ENCODE results near the gene ORAI1. TPM values are rescaled to one million over a fixed set of nuclear protein-coding genes. Genes with fewer than 3 reads are reported as not detected.
A peak's percentile ranks its signal among the peaks of the same experiment; 100 is the strongest.
"Not testable (repeated sequence)": the region's sequence is repeated elsewhere in the genome, so short reads cannot be mapped to it uniquely, and the experiment has no call there.

ORAI1 gene
- total RNA-seq, 1 experiment from 2014 or later = 15.5 TPM

DNA sequence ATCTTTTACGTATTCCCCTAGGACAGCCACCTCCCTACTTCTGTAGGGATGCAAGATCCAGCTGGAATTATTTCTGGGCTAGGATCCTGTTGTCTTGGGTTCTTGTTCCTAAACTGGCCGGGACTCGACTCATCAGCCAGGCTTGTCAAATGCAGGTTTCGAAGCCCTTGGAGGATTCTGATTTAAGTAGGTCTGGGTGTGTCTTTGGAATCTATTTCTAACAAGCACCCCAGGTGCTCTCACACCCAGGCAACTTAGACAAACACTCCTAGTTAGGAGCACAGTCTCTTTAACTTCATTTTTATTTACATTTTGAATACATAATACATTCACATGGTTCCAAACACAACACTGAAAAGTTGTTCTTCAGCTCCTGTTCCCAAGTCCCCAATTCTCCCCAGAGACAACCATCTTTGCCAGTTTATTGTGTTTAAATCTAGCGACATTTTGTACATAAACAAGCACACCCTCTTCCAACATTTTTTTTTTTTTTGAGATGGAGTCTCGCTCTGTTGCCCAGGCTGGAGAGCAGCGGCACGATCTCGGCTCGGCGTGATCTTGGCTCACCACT is 22.2 kb downstream of the ORAI1 start:
- DNase-seq (ENCODE audit: low read depth) = no peak

DNA sequence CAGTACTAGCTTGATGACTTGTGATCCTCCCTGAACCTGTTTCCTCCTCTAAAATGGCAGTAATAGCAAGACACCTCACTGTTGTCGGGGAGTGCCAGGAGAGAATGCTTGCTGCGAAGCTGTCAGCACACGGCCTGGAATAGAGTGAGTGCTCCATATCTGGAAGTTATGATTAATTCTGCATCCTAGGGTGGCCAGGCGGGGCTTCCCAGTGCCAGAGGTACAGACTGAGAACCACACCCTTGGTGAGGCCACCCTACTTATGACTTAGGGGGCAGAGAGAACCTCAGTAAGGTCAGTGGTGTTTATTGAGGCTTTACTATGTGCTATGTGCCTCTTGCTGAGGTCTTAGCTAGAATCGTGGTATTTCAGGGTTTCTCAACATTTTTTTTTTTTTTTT is 23.0 kb downstream of the ORAI1 start:
- DNase-seq (ENCODE audit: low read depth) = no peak

DNA sequence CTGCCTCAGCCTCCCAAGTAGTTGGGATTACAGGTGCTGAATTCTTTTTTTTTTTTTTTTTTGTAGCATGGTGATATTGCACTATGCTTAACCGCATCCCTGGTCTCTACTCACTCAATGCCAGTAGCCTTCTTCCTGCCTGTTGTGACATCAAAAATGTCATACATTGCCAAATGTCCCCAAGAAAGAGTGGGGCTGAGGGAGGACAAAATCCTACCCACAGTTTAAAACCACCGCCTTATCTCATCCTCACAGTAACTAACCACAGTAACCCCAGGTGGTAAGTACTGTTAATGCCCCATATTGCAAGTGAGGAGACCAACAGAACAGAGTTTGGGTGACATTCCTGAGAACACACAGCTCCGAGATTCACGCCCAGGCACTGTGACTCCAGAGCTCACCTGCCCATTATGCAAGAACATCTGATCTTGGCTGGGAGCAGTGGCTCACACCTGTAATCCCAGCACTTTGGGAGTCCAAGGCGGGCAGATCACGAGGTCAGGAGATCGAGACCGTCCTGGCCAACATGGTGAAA is 23.6 kb downstream of the ORAI1 start:
- DNase-seq (ENCODE audit: low read depth) = no peak

DNA sequence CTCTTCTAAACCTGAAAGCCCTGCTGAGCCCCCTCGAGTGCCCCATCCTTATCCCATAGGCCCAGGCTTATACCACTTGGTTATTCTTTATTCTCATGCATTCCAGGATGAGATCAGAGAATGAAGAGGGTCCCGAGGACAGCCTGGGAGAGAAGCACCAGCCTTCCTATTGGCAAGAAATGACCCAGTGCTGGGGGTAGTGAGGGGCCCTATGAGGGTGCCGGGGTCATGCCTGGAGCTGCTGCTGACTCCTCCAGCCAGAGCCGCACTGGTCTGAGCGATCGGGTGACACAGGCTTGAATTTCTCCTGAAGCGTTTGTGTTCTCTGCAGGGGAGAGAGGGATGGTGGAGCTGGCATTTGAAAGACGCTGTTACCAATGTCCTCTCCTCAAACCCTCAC is 25.0 kb downstream of the ORAI1 start:
- DNase-seq (ENCODE audit: low read depth) = no peak

DNA sequence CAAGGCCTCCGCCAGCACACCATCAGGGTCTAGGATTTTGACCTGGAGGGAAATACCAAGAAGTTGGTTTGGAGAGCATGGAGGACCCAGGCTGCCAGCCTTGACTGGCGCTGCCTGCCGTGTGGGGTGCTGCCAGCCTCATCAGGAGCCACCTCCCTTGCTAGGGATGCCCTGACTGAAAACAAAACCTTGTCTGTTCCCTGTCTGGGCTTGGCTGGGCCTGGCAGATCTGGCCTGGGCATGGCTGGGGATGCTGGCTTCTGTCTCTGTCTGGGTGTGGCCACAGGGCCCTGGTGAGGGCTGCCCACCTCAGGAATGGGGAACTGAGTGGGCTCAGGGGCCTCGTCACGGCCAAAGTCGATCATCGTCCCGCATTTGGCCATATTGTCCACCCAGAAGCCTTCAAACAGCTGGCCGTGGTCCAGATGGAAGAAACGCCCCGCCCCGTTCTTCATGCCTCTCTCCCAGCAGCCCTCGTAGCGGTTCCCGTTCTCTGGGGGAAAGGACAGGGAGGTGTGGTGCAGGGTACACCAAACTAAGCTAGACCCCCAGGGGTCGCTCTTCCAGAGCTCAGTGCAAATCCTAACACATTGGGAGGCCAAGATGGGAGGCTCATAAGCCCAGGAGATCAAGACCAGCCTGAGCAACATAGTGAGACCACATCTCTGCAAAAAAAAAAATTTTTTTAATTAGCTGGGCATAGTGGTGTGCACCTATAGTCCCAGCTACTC is 26.6 kb downstream of the ORAI1 start:
- DNase-seq (ENCODE audit: low read depth) = no peak

DNA sequence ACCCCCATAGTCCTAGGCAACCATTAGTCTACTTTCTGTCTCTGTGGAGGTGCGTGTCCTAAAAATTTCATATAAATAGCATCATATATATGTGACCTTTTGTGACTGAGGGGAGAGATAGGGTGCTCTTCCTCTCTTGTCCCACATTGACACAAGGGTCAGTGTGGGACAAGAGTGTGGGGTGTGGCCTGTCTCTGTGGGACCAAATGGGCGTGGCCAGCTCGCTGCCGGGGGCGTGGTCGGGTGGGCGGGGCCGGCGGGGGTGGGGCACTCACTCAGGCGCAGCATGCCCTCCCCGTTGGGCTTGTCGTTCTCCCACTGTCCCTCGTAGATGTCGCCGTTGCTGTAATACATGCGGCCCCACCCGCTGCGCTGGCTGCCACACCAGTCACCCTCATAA is 27.7 kb downstream of the ORAI1 start:
- no peak for DNase-seq (ENCODE audit: low read depth)

DNA sequence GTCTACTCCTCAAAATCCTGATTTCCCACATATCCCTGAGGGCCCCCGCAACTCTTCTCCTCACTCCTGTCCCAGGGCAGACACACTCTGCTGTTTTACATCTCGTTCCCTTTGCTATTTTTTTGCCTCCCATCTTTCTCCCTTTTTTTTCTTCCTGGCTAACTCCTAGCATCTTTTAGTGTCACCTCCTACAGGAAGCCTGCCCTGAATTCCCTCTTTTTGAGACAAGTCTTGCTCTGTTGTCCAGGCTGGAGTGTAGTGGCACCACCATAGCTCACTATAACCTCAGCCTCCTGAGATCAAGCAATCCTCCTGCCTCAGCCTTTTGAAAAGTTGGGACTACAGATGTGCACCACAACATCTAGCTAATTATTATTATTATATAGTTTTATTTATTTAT is 29.8 kb downstream of the ORAI1 start:
- no peak for DNase-seq (ENCODE audit: low read depth)

DNA sequence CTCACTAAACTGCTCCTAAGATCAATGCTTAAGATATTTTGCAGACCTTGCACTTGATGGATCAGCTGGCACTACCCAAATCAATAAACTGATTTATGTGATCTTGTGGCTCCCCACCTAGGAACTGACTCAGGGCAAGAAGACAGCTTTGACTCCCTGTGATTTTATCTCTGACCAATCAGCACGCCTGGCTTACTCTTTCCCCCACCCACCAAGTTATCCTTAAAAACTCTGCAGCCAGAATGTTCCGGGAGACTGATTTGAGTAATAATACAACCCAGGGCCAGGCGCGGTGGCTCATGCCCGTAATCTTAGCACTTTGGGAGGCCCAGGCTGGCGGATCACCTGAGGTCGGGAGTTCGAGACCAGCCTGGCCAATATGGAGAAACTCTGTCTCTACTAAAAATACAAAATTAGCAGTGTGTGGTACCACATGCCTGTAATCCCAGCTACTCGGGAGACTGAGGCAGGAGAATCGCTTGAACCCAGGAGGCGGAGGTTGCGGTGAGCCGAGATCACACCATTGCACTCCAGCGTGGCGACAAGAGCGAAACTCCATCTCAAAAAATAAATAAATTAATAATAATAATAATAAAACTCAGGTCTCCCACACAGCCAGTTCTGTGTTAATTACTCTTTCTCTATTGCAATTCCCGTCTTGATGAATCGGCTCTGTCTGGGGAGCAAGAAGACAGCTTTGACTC is 31.1 kb downstream of the ORAI1 start:
- DNase-seq (ENCODE audit: low read depth) = no peak

DNA sequence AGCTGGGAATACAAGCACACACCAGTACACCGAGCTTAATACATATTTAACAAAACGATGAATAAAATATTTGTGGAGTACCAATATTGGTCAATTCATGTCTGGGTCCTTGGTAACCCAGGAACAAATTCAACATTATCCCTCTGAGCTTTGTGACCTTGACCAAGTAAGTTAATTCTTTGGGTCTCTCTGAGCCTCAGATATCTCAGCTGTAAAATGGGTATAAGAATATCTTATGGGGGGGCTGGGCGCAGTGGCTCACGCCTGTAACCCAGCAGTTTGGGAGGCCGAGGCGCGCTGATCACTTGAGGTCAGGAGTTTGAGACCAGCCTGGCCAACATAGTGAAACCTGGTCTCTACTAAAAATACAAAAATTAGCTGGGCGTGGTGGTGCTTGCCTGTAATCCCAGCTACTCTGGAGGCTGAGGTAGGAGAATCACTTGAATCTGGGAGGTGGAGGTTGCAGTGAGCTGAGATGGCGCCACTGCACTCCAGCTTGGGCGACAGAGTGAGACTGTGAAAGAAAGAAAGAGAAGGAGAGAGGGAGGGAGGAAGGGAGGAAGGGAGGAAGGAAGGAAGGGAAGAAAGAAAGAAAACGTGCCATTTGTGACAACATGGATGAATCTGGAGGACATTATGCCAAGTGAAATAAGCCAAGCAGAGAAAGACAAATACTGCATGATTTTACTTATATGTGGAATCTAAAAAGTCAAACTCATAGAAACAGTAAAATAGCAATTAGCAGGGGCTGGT is 35.2 kb downstream of the ORAI1 start:
- DNase-seq (ENCODE audit: low read depth) = not testable (repeated sequence)

DNA sequence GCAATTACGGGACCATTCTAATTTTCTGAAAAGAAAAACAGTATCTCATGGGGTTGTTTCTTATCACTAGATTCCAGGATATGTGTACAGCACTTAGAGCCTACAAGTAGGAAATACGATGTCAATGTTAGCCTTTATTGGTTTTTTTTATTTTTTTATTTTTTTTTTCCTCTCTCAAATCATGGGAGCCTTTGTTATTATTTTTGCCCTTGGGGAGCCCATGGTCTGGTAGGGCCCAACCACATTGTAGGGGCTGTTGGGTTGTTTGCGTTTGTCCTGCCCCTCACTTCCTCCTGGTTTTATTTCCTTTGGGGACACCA is 37.2 kb downstream of the ORAI1 start:
- DNase-seq (ENCODE audit: low read depth) = no peak

DNA sequence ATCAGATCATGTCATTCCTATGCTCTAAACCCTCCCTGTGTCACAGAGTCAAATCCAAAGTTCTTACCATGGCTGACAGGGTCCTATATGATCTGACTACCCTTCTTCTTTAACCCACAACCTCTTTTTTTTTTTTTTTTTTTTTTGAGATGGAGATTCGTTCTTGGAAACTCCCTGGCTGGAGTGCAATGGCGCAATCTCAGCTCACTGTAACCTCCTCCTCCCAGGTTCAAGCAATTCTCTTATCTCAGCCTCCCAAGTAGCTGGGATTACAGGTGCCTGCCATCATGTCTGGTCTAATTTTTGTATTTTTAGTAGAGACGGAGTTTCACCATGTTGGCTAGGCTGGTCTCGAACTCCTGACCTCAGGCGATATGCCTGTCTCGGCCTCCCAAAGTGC is 40.5 kb downstream of the ORAI1 start:
- DNase-seq (ENCODE audit: low read depth) = not testable (repeated sequence)

DNA sequence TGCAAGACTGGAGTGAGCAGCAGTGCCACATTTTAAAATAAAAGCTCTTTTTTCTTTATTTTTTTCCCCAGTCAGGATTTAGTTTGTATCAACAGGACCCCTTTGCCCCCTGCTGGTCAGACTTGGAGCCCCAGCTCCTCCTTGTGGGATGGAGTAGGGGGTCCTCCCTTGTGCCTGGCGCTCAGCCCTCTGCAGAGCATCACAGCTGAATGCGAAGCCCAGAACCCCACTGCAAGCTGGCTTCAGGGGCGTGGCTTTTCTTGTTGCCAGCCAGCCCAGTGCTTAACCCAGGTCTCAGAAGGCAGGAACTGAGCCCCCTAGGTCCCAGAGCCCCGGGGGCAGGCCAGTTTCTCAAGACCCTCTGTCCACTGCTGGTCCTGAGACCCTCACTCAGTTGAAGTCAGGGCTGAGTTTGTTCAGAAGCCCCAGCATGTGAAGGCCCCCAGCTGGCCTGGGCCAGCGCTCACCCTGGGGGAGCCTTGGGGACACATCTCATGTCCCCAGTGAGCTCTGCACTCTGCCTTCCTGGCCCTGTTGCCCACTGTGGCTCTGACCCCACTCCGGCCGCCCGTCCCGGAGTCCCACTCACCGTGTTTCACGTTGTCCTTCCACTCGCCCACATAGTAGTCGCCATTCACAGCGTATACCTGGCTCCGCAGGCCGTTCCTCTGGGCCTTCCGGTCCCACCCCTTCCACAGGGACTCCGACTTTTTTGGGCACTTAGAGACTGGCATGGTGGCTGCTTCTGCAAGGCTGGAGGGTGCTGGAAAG is 42.6 kb downstream of the ORAI1 start:
- DNase-seq (ENCODE audit: low read depth) = no peak

DNA sequence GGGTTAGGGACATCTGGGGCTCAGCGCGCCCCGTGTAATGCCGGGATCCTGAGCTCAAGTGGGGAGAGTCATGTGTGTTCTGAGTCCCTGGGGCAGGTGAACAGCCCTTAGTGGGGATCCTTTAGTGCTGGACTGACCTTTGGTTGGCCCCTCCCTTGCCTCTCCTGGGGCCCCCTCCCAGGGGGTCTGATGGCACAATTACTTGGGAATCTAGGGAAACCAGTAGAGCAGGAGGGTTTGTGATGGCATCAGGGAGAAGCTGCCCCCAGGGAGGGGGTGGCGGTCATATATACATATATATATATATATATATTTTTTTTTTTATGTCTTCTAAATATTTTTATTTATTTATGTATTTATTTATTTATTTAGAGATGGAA is 43.2 kb downstream of the ORAI1 start, which contains the start of gene MORN3:
MORN3 (minus strand) TSS at position 134 of the 380 bp plus-strand sequence. CDS start 171 bp downstream, outside the sequence.
- no peak for DNase-seq (ENCODE audit: low read depth)

DNA sequence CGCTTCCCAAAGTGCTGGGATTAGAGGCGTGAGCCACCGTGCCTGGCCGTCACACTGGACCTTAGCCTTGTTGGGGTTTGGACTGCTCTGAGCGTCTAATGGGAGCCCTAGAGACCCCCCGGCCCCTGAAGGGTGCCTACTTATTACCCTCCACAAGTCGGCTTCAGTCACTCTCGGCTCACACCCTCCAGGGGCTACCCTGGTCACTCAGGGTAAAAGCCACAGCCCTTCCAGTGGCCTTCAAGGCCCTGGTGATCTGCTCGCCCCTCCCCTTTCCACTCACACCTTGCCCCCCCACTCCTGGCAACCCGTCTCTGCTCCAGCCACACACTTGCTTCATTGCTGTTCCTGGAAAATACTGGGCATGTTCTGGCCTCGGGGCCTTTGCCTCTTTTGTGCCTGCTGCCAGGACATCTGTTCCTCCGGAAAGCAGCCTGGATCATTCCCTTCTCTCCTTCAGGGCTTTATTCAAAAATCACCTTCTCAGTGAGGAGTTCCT is 46.7 kb downstream of the ORAI1 start:
- DNase-seq (ENCODE audit: low read depth) = no peak

DNA sequence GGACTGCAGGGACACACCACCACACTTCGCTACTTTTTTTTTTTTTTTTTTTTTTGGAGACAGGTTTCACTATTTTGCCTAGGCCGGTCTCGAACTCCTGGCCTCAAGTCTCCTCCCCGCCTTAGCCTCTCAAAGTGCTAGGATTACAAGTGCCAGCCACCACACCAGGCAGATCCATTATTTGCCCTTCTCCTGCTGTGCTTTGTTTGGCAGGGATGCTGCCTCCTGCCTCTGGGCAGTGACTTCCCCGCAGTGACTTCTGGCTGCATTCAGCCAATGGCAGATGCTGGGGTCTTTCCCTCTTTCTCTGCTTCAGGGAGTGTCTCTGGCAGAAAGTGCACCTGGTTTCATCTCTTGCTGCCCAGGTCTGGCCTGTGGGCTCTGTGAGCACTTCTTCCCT is 49.9 kb downstream of the ORAI1 start:
- no peak for DNase-seq (ENCODE audit: low read depth)

DNA sequence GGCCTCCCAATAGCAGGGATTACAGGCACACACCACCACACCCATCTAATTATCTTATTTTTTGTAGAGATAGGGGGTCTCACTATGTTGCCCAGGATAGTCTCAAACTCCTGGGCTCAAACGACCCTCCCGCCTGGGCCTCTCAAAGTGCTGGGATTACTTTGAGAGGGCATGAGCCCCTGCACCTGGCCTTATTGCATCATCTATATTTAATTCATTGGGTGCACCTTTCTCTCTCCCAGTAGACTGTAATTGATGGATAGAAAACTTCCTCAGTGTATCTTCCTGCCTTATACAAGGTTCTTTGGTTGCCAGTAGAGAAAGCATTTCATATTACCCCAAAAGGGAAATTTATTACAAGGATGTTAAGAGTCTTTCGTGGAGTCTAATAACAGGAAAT is 52.0 kb downstream of the ORAI1 start:
- DNase-seq (ENCODE audit: low read depth) = no peak

DNA sequence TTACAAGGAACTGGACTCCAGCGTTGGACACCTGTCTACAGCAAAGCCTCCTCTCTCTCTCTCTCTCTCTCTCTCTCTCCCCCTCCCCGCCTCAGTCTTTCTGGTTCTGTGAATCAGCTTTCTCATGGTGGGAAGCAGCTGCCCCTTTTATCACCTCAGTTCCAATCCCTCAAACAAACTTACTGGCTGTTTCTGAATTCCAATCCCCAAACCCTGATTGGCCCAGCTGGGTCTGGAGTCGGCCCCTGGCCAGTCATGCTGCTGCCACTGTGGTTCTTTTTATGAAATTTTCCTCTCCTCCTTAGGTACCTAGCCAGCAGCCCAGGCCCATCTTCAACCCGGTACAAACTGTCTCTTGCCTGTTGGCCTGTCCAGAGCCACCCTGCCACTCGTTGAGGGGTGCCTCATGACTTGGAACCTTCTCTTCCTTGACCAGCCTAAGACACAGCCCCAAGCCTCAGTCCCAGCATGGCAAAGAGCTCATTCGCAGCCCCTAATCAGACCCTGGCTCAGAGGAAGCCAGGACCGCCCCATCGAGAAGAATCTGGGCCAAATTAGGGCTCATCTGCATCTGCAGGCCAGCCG is 52.5 kb downstream of the ORAI1 start:
- peak; percentile 36 for DNase-seq (ENCODE audit: low read depth)

DNA sequence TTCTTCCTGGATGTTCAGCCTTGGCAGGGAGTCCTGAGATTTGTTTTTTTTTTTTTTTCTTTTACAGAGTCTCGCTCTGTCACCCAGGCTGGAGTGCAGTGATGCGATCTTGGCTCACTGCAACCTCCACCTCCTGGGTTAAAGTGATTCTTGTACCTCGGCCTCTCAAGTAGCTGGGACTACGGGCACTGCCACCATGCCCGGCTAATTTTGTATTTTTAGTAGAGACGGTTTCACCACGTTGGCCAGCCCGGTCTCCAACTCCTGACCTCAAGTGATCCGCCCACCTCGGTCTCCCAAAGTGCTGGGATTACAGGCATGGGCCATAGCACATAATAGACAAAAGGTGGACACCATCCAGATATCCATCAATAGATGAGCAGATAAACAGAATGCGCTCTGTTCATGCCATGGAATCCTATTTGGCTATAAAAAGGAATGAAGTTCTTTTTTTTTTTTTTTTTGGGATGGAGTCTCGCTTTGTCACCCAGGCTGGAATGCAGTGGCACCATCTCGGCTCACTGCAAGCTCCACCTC is 53.4 kb downstream of the ORAI1 start:
- DNase-seq (ENCODE audit: low read depth) = not testable (repeated sequence)

DNA sequence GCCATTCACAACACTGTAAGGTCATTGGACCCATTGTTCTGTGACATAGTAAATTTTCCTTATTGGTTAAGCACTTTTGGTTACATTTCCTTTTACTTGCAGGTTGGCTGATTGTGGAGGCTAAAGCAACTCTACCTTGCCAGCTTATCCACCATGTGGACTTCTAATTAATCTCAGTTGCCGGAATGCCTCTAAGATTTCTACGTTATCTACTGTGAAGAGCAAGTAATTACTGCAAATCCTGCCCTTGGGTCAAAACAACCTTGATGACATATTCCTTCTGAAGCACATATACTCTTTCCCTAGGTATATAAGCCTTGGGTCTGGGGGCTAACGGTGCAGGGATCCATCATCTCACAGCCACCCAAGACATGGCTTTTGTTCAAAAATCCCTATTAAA is 62.6 kb downstream of the ORAI1 start:
- DNase-seq (ENCODE audit: low read depth) = no peak

DNA sequence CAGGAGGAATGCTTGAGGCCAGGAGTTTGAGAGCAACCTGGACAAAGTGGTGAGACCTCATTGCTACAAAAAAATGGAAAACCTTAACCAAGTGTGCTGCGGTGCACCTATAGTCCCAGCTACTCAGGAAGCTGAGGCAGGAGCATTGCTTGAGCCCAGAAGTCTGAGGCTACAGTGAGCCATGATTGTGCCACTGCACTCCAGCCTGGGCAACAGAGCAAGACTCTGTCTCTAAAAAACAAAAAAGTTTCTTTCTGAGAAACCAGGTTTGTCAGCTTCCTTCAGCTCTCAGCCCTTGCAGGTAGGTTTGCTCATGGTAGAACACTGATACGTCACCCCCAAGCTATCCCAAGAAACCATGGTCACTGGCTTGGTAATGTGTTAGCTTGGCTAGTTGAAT is 63.1 kb downstream of the ORAI1 start:
- DNase-seq (ENCODE audit: low read depth) = no peak
